GM18870 (cell line): ENCODE measurements around the gene PTOV1.
"Not testable (repeated sequence)": the region's sequence is repeated elsewhere in the genome, so short reads cannot be mapped to it uniquely, and the experiment has no call there.

Experiments used
- ATAC-seq: cut with Tn5 transposase; IDR thresholded peaks from one replicate; pipeline ENCODE4 v1.9.1; 2021; ENCODE audit warnings: moderate library complexity; ENCODE audit not compliant: unreplicated experiment

Gene PTOV1

DNA sequence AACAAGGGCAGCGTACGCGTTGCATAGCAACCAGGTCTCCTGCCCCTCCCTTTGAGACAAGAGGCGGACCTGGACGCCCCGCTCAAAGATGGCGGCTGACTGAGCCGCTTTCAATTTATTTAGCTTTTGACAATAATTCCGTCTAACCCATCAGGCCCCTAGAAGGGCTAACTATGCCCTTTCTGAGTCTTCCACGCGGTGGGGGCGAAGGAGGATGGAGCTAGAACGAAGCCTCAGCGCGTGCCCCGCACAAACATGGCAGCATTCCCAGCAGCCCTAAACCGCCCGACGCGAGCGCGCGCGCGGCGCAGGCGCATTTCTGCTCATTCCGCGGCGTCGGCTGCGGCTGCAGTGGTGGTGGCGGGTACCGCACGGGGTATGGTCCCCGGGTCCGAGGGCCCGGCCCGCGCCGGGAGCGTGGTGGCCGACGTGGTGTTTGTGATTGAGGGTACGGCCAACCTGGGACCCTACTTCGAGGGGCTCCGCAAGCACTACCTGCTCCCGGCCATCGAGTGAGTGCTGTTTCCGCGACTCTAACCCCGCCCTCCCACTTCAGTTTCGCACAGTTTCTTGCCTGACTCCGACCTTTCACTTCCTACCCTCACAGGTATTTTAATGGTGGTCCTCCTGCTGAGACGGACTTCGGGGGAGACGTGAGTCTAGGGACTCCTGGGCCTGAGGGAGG is 32.9 kb upstream of the PTOV1 start, which contains the start of gene MED25:
MED25 (plus strand) TSS at position 326 of the 685 bp plus-strand sequence; CDS start at position 379, 53 bp downstream.
- ATAC-seq: peak; percentile 47

- ATAC-seq: no peak
Observed at GRCh38 chr19:49818649-49819370, 32.1 kb upstream of the PTOV1 start.

DNA sequence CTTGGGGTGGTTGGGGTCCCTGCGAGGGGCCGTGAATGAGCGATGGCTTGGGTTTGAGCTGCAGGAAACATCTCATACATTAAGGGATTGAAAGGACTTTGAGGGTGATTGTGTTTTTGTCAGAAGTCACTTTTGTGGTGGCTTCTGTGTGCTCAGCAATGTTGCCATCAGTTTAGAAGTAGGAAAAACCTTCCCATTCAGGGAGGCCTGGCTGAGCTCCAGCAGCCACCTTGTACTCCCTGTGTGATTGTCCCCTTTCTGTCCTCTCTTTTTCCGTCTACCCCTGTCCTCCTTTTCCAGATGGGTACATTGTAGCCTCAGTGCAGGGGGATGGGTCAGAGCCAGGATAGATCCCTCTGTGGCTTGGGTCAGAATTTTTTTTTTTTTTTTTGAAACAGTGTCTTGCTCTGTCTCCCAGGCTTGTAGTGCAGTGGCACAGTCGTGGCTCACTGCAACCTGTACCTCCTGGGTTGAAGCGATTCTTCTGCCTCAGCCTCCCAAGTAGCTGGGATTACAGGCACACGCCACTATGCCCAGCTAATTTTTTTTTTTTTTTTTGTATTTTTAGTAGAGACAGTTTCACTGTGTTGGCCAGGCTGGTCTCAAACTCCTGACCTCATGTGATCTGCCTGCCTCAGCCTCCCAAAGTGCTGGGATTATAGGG is 31.4 kb upstream of the PTOV1 start:
- not testable (repeated sequence) for ATAC-seq

- no peak for ATAC-seq
Observed at GRCh38 chr19:49820125-49820524, 30.8 kb upstream of the PTOV1 start.

DNA sequence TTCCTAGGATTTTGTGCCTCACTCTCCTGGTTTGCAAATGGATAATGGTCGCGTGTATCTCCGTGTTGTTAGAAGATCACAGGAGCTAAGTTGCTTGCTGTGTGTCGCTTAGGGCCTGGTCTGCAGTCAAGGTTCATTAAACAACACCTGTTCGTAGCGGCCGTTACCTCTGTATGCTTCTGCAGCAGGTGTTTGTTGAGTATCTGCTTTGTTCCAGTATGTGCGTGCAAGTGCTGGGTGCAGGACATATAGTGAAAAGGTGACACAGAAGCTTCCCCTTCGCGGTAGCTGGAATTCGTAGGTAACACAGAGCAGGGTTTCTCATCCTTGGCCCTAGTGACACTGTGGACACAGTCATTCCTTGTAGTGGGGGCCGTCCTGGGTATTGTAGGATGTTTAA is 27.5 kb upstream of the PTOV1 start:
- ATAC-seq: no peak

DNA sequence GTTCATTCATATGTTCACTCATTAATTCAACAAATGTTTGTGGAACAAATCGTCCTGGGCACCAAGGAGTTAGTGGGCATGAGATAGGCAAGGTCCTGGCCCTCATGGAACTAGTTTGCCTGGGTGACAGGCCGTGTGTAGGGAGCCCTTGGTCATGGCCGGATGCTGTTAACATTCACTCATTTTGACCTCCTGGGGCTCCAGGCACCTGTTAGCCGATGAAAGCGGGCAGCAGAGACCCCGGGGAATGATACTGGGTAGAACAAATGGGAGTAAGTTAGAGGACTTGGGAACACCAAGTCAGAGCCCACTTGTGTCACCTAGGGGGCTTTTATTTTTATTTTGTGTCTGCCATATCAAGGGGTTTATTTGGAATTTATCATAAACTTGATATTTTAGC is 26.3 kb upstream of the PTOV1 start:
- ATAC-seq: no peak

DNA sequence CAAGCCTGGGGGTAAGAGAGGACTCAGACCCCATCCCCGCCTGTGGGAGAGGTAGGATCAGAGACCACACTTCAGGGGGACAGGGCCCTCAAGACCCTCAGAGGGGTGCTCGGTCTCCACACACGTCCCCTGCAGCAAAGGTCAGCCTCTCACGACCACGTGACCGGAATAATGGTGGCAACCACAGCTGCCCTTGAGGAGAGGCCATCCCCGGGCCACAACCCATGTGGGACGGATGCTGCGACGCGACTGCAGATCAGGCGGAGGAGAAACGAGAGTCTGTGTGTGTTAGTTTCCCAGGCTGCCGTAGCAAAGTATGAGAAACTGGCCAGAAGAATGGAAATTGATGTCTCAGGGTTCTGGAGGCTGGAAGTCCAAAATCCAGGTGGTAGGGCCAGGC is 23.9 kb upstream of the PTOV1 start:
- no peak for ATAC-seq

DNA sequence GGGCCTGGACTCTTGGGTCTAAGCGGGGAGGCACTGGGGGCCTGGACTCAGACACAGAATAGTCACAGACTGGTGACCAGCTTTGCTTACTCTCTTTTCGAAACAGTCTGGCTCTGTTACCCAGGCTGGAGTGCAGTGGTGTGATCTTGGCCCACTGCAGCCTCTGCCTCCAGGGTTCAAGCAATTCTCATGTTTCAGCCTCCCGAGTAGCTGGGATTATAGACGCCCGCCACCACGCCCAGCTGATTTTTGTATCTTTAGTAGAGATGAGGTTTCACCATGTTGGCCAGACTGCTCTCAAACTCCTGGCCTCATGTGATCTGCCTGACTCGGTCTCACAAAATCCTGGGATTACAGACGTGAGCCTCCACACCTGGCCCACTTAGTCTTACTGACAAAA is 21.8 kb upstream of the PTOV1 start:
- no peak for ATAC-seq

GRCh38 chr19:49829721-49830120 is 21.2 kb upstream of the PTOV1 start:
- ATAC-seq: no peak

GRCh38 chr19:49830766-49831165 is 20.2 kb upstream of the PTOV1 start:
- no peak for ATAC-seq

DNA sequence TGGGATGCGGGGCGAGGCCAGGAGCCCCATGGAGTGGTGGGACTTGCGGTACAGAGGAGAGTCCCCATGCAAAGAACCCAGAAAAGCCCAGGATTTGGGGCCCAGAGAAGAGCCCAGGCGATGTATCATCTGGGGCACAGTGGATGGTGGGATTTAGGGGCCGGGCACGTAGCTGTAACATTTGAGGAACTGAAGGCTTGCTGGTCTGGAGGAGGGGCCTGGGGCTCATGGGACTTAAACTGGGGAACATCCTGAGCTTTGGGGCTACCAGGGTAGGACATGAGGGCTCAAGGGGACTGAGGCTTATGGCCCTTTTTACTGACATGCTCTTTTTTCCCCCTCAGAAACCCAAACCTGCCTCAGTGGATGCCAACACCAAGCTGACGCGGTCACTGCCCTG is 19.4 kb upstream of the PTOV1 start:
- ATAC-seq: no peak

- ATAC-seq: no peak
Observed at GRCh38 chr19:49832556-49832955, 18.4 kb upstream of the PTOV1 start.

- no peak for ATAC-seq
Observed at GRCh38 chr19:49833599-49833998, 17.4 kb upstream of the PTOV1 start.

- ATAC-seq: no peak
Observed at GRCh38 chr19:49835562-49835961, 15.4 kb upstream of the PTOV1 start.

- ATAC-seq: no peak
Observed at GRCh38 chr19:49836176-49837008, 14.6 kb upstream of the PTOV1 start.

GRCh38 chr19:49837009-49837310 is 14.0 kb upstream of the PTOV1 start:
- ATAC-seq: no peak

GRCh38 chr19:49837425-49837824 is 13.5 kb upstream of the PTOV1 start:
- ATAC-seq: no peak

DNA sequence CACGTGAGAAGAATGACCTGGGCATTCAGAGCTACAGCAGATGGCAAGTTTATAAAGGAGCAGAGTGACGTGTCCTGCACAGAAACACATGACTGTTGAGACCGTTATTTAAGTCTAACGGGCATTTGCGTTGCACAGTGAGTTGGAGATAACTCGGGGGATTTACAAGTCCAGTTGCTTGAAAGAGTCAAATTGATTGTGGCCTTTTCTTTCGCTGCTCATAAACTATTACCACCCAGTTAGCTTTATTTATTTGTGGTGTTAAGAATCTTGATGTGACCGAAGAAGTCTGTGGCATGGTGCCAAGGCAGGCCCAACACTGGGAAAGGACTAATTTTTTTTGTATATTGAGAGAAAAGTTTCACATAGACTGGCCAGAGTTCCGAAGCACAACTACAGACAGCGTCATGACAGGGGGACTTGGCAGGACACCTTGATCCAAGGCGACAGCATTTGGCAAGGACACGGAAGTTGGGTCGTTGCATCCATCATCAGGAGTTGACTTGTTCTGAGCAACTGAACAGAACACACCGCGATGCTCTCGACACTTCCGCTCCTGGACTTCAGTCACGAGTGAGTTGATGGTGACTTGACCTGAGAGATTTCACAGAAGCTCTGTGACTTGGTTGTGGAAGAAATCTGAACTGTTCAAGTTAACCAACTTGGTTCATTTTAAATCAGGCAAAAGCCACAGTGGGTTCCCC is 11.9 kb upstream of the PTOV1 start:
- ATAC-seq: no peak

DNA sequence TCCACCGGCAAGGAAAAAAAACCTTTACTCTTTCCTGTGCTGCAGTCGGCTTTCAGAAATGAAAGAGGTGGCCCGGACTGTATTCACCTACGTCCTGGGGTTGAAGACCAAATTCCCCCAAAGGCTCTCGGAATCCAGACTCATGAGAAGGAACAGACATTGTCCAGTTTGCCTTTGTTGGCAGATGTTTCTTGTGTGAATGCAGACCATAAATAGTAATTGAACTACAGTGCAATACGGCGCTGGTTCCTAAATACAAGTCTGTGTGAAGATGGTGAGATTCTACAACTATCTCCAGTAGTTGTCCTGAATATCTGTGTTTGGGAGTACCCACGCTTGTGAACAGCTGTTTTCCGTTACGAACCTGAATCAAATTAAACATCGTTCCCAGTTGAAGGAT is 11.2 kb upstream of the PTOV1 start:
- ATAC-seq: no peak

GRCh38 chr19:49840321-49840720 is 10.6 kb upstream of the PTOV1 start:
- no peak for ATAC-seq
